Upper lobe of left lung (tissue), 4 donors: Measurements from ENCODE around the gene KCNK13.

ENCODE experiments used
- EP300 ChIP-seq, 4 donors: sonication (generic); formaldehyde crosslinking; IDR thresholded peaks; one replicate each; pipeline ENCODE4 v1.5.1; 2017; ENCODE audit warnings: antibody characterized with exemption in 4 of 4, control low read depth in 2 of 4
- POLR2A ChIP-seq, 4 donors: fragments of 450-650 bp; IDR thresholded peaks; one replicate each; pipeline ENCODE4 v1.5.1; 2016 to 2017; ENCODE audit warnings: antibody characterized with exemption in 4 of 4, mild to moderate bottlenecking in 2 of 4

- TF ChIP-seq EP300 (IDR thresholded peaks at IDR 0.05) = no peak
- no peak for TF ChIP-seq POLR2A (IDR thresholded peaks at IDR 0.05)
Measured at GRCh38 chr14:90017371-90017770, 44.4 kb upstream of the KCNK13 start.
